Common myeloid progenitor, CD34-positive (primary cell): ENCODE measurements around the gene TYSND1.

Source experiments
- CTCF ChIA-PET: fragments of 350-600 bp; sonication (Branson Sonifier 250); formaldehyde crosslinking; loops from one replicate; lab custom pipeline; 2021; ENCODE audit warnings: antibody characterized with exemption; lab: Charles Lee
- POLR2A ChIA-PET: fragments of 350-600 bp; sonication (Branson Sonifier 250); formaldehyde crosslinking; loops from one replicate; lab custom pipeline; 2021; ENCODE audit warnings: antibody characterized with exemption; lab: Charles Lee
- DNase-seq, 3 donors: peaks; one replicate each; pipeline versions ENCODE4 v3.0.0 to v3.0.0-alpha.2; 2013
- H3K27ac ChIP-seq, 2 experiments: 1 replicate in 1 of 2; 2 replicates in 1 of 2; pipeline ENCODE4 v1.7.0; 2013; ENCODE audit warnings: inconsistent platforms in 2 of 2, low read length in 2 of 2, mild to moderate bottlenecking in 2 of 2, low read depth in 1 of 2, moderate library complexity in 1 of 2; ENCODE audit not compliant: severe bottlenecking in 2 of 2, insufficient read depth in 1 of 2, poor library complexity in 1 of 2
- H3K27me3 ChIP-seq, 5 experiments: replicated peaks in 2 of 5; 1 replicate in 3 of 5; 2 replicates in 2 of 5; pipeline versions ENCODE4 v1.6.1 to v1.7.0; 2013; ENCODE audit warnings: low read length in 4 of 5, mild to moderate bottlenecking in 2 of 5, moderate library complexity in 2 of 5, inconsistent platforms in 1 of 5; ENCODE audit not compliant: insufficient read depth in 5 of 5, control insufficient read depth in 4 of 5
- H3K36me3 ChIP-seq, 4 experiments: 1 replicate in 2 of 4; 2 replicates in 2 of 4; pipeline versions ENCODE4 v1.6.1 to v1.7.0; 2013; ENCODE audit warnings: low read length in 3 of 4, control low read depth in 1 of 4, mild to moderate bottlenecking in 1 of 4; ENCODE audit not compliant: control insufficient read depth in 4 of 4, insufficient read depth in 4 of 4
- H3K4me1 ChIP-seq, 4 experiments: 1 replicate in 3 of 4; 2 replicates in 1 of 4; pipeline versions ENCODE4 v1.6.1 to v1.7.1; 2013; ENCODE audit warnings: low read length in 3 of 4, mild to moderate bottlenecking in 3 of 4, control low read depth in 1 of 4, inconsistent platforms in 1 of 4, moderate library complexity in 1 of 4; ENCODE audit not compliant: control insufficient read depth in 4 of 4, insufficient read depth in 4 of 4; ENCODE audit errors: control extremely low read depth in 1 of 4
- H3K4me3 ChIP-seq, 7 experiments: 1 replicate in 4 of 7; 2 replicates in 3 of 7; pipeline versions ENCODE4 v1.5.1 to v1.7.0; 2013; ENCODE audit warnings: mild to moderate bottlenecking in 7 of 7, low read length in 6 of 7, moderate library complexity in 6 of 7, inconsistent platforms in 2 of 7, low read depth in 2 of 7, control low read depth in 1 of 7; ENCODE audit not compliant: insufficient read depth in 4 of 7, control insufficient read depth in 1 of 7; ENCODE audit errors: extremely low read depth in 1 of 7
- H3K9me3 ChIP-seq, 5 experiments: 1 replicate in 4 of 5; 2 replicates in 1 of 5; pipeline versions ENCODE4 v1.6.1 to v1.7.1; 2013; ENCODE audit warnings: low read length in 4 of 5, mild to moderate bottlenecking in 2 of 5, inconsistent platforms in 1 of 5, low read depth in 1 of 5, moderate library complexity in 1 of 5; ENCODE audit not compliant: control insufficient read depth in 4 of 5, insufficient read depth in 2 of 5; ENCODE audit errors: control extremely low read depth in 1 of 5
- WGBS: methylation state at CpG from one replicate; pipeline ENCODE4 v1.1.5; 2013; ENCODE audit not compliant: insufficient coverage; 5-methylcytosine and 5-hydroxymethylcytosine counted together

The TYSND1 gene

DNA sequence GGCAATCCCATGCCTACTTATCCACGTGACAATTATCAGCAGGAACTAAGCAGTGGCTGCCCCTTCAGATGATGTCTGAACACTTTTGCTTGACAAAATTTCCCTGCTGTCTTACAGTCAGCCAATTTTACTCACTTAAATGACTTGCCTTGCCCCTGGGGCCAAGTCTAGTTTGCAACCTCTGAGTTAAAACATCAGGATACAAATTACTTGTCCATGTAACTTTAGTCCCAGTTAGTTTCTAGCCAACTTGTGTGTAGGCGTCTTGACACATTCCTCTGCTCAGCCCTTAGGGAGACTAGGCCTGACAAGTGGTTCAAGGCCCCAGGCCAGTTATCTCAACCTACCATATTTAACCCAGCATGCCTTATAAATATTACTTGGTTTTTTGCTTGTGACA is 11.6 kb upstream of the TYSND1 start:
- H3K9me3 ChIP-seq: no peaks in the 10 kb centered on the region
- ChIA-PET POLR2A (no interaction called here), CTCF (interaction anchor here (1.1 to 3.8 kb wide), 3 partner anchors 8 to 39 kb away, joined by 3 to 18 read pairs (median 3); partner anchors contain the start of gene TYSND1)
- 93% methylated on average over 2 of the region's 2 CpGs for WGBS
- no peaks in the 10 kb centered on the region for H3K27me3 ChIP-seq
- peaks cover 0 to 6% (median 6%) of the 10 kb centered on the region in 4 experiments for H3K4me1 ChIP-seq
- no peak overlapping the region for H3K27ac ChIP-seq
- no peak for DNase-seq
- peaks cover 18 to 59% (median 42%) of the 10 kb centered on the region in 4 experiments for H3K36me3 ChIP-seq
- H3K4me3 ChIP-seq: no peak overlapping the region

DNA sequence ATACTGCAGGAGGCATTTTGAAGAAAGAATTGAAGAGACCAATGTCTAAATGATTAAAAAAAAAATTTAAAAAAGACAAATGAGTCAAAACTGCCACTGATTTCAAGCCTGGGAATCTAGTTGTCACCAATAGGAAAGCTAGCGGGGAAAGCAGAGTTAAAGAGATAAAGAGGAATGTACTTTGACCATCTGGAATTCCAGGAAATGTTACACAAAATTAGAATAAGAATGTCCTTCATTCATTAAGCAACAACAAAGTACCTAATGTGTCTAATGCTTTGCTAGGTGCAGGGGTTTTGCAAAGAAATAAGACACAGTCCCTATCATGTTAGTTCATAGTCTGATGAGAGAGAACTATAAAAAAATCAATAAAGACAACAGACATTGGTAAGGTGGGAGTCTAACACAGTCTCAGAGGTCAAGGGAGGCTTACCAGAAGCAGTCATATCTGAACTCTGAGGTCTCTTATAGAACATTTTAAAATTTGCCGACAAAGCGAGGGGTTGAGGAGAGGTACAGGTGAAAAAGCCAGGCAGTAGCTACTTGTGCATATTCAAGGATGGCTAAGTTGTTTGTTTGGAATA is 8.8 kb upstream of the TYSND1 start:
- no peak overlapping the region for H3K4me3 ChIP-seq
- no peaks in the 10 kb centered on the region for H3K4me1 ChIP-seq
- H3K9me3 ChIP-seq: no peaks in the 10 kb centered on the region
- H3K36me3 ChIP-seq: peaks cover 20 to 76% (median 55%) of the 10 kb centered on the region in 4 experiments
- ChIA-PET CTCF (interaction anchor here (3.8 kb wide), 1 partner anchor 9 kb away, joined by 18 read pairs; the partner anchor contains the start of gene TYSND1), POLR2A (no interaction called here)
- H3K27me3 ChIP-seq: no peaks in the 10 kb centered on the region
- WGBS: 40% methylated on average over 2 of the region's 3 CpGs
- no peak overlapping the region for H3K27ac ChIP-seq
- no peak for DNase-seq

DNA sequence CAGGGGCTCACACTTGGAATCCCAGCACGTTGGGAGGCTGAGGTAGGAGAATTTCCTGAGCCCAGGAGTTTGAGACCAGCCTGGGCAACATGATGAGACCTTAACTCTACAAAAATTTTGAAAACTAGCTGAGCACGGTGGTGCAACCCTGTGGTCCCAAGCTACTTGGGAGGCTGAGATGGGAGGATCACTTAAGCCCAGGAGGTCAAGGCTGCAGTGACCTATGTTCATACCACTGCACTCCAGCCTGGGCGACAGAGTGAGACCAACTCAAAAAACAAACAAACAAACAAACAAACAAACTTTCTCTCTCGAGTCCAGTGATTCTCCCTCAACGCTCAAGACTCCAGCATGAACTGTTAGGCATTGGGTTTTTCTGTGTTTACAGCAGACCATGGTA is 2.0 kb upstream of the TYSND1 start:
- H3K36me3 ChIP-seq: peaks cover 2 to 39% (median 26%) of the 10 kb centered on the region in 4 experiments
- H3K4me3 ChIP-seq: no peak overlapping the region
- no peaks in the 10 kb centered on the region for H3K9me3 ChIP-seq
- POLR2A ChIA-PET: no interaction called here
- H3K27me3 ChIP-seq: peaks cover 0 to 3% (median 0%) of the 10 kb centered on the region in 5 experiments
- CTCF ChIA-PET: interaction anchor here (1.7 kb wide), 1 partner anchor 31 kb away, joined by 5 read pairs; no protein-coding TSS in a partner anchor
- H3K27ac ChIP-seq: no peak overlapping the region
- H3K4me1 ChIP-seq: peaks cover 3 to 28% (median 22%) of the 10 kb centered on the region in 4 experiments
- WGBS: 96% methylated on average over 3 of the region's 5 CpGs
- no peak for DNase-seq

- Histone ChIP-seq H3K36me3 (peaks cover 2 to 26% (median 17%) of the 10 kb centered on the region in 4 experiments), H3K4me3 (peak overlapping the region in 3 of 7 experiments; percentile 68 to 77 (median 76)), H3K4me1 (peaks cover 3 to 28% (median 22%) of the 10 kb centered on the region in 4 experiments), H3K9me3 (no peaks in the 10 kb centered on the region), H3K27me3 (peaks cover 0 to 3% (median 0%) of the 10 kb centered on the region in 5 experiments), H3K27ac (no peak overlapping the region)
- WGBS: 67% methylated on average over 1 of the region's 2 CpGs
- POLR2A ChIA-PET: no interaction called here
- DNase-seq: no peak
- CTCF ChIA-PET: interaction anchor here (0.7 to 5.8 kb wide), 15 partner anchors 9 to 189 kb away, joined by 3 to 92 read pairs (median 6); partner anchors contain the start of gene SAR1A
Observed at GRCh38 chr10:70147259-70147625, 742 bp upstream of the TYSND1 start.

DNA sequence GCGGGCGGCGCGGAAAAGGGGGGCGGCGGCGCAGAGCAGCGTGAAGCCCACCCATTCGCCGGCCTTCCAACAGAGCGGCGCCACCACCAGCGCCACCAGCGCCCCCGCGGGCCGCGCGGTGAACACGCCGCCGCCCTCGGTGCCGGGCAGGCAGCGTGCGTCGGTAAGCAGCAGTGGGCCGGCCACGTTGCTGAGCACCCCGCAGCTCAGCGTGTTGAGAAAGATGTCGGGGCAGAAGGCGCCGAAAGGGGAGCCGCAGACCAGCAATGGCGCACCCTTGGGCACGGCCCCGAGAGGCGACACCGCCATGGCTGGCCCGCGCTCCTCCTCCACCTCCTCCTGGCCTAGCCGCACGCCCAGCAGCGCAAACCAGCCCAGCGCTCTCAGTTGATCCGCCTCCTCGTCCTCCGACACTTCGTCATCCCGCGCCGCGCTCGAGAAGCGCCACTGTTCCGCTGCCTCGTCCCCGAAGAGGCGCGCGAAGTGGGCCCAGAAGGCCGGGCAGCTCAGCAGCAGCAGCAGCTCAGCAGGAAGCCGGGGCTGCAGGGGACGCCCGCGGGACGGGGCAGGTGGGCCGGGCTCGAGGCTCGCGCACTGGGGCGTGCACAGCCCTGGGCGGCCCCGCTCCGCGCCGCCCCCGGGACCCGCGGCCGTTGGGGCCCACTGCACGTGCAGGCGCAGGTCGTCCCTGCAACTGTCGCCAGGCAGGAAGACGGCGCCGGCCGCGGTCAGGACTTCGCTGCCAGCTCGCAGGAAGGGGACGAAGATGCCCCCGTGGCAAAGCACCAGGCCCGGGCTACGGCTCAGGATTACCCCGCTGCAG is 623 bp downstream of the TYSND1 start:
- Histone ChIP-seq H3K4me1 (peaks cover 3 to 28% (median 22%) of the 10 kb centered on the region in 4 experiments), H3K9me3 (no peaks in the 10 kb centered on the region), H3K27me3 (peaks cover 0 to 3% (median 0%) of the 10 kb centered on the region in 5 experiments), H3K27ac (peak overlapping the region in 1 of 2 experiments; percentile 58), H3K36me3 (peaks cover 2 to 14% (median 8%) of the 10 kb centered on the region in 4 experiments), H3K4me3 (peak overlapping the region; percentile 48 to 82 (median 76))
- WGBS: 0% methylated on average over 86 of the region's 98 CpGs
- ChIA-PET CTCF (interaction anchor here (0.6 to 5.8 kb wide), 26 partner anchors 10 to 1688 kb away, joined by 3 to 92 read pairs (median 5); partner anchors contain the start of gene SAR1A), POLR2A (interaction anchor here (0.6 kb wide), 1 partner anchor 711 kb away, joined by 3 read pairs; no protein-coding TSS in a partner anchor)
- DNase-seq: peak; percentile 78 to 88 (median 85)

DNA sequence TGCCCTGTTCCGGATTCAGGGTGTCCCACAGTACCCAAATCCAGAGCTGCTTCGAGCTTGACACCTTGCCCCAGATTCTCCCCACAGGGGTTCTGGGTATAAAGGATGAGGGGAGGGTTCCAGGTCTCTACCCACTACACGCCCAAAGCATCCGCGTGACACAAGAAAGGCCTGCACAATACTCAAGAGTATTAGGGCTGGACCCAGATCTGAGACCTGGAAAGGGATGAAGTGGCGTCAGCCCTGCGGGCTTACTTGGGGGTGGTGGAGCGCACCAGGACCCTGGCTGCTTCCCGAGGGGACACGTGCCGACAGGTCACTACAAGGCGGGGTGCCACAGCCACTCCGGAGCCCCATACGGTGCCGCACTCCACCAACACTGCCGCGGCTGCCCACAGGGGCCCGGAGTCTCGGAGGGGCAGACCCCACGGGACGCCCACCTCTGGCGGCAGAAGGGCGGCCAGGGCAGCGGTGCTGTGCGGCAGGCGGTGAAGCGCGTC is 1.3 kb downstream of the TYSND1 start:
- POLR2A ChIA-PET: no interaction called here
- WGBS: 18% methylated on average over 17 of the region's 28 CpGs
- Histone ChIP-seq H3K27me3 (peaks cover 0 to 3% (median 0%) of the 10 kb centered on the region in 5 experiments), H3K36me3 (peaks cover 0 to 9% (median 6%) of the 10 kb centered on the region in 4 experiments), H3K9me3 (no peaks in the 10 kb centered on the region), H3K4me3 (peak overlapping the region; percentile 20 to 78 (median 68)), H3K4me1 (peaks cover 3 to 28% (median 22%) of the 10 kb centered on the region in 4 experiments), H3K27ac (no peak overlapping the region)
- no peak for DNase-seq
- CTCF ChIA-PET: interaction anchor here (1.0 to 5.8 kb wide), 8 partner anchors 10 to 86 kb away, joined by 3 to 92 read pairs (median 14); no protein-coding TSS in a partner anchor
